IMR-90 (cell line): ENCODE data around the gene IFT74. TPM values are rescaled to one million over a fixed set of nuclear protein-coding genes. Genes with fewer than 3 reads are reported as not detected.

Experiments
- ATAC-seq: fragments of 200-7000 bp; cut with Tn5 transposase; 2 replicates; pipeline ENCODE4 v1.9.1; 2020; ENCODE audit warnings: low read depth, mild to moderate bottlenecking, moderate library complexity
- BruUV-seq: library from RNA; stranded (reverse); fragments of 400-500 nt; replicated peaks from 2 replicates; lab custom pipeline; 2021; lab: Mats Ljungman, UMichigan
- CTCF ChIA-PET: fragments of 300-600 bp; formaldehyde crosslinking; extraction: SDS; loops from one replicate; lab custom pipeline; 2021; ENCODE audit warnings: antibody characterized with exemption; lab: Yijun Ruan, JAX
- POLR2A ChIA-PET: fragments of 300-600 bp; sonication (Branson Sonifier 250); formaldehyde crosslinking; loops from one replicate; lab custom pipeline; 2022; ENCODE audit warnings: antibody characterized with exemption; ENCODE audit not compliant: unreplicated experiment; lab: Charles Lee
- DNase-seq: peaks from one replicate; pipeline ENCODE4 v3.0.0; 2013
- H2AFZ ChIP-seq: replicated peaks from 2 replicates; pipeline ENCODE3; 2013; ENCODE audit warnings: low read length, mild to moderate bottlenecking; ENCODE audit not compliant: poor library complexity
- H2AK5ac ChIP-seq: 2 replicates; pipeline ENCODE4 v1.6.1; 2013; ENCODE audit warnings: low read depth, low read length, inconsistent platforms
- H2AK9ac ChIP-seq: replicated peaks from 2 replicates; pipeline ENCODE3; 2013; ENCODE audit warnings: mild to moderate bottlenecking, low read depth, low read length, moderate library complexity; ENCODE audit not compliant: poor library complexity
- H2BK120ac ChIP-seq: 2 replicates; pipeline ENCODE4 v1.6.1; 2013; ENCODE audit warnings: low read depth, low read length, inconsistent platforms
- H2BK15ac ChIP-seq: 3 replicates; pipeline ENCODE4 v1.6.1; 2013; ENCODE audit warnings: low read depth, low read length, inconsistent platforms
- H2BK20ac ChIP-seq: 2 replicates; pipeline ENCODE4 v1.6.1; 2013; ENCODE audit warnings: low read depth, mild to moderate bottlenecking, inconsistent platforms, low read length, moderate library complexity
- H2BK5ac ChIP-seq: 2 replicates; pipeline ENCODE4 v1.6.1; 2013; ENCODE audit warnings: mild to moderate bottlenecking, low read depth, low read length, inconsistent platforms; ENCODE audit not compliant: poor library complexity, severe bottlenecking
- H3K14ac ChIP-seq: replicated peaks from 2 replicates; pipeline ENCODE4 v1.6.1; 2013; ENCODE audit warnings: low read depth, low read length, inconsistent platforms
- H3K18ac ChIP-seq: 2 replicates; pipeline ENCODE4 v1.6.1; 2013; ENCODE audit warnings: low read depth, low read length, control low read depth
- H3K23ac ChIP-seq: 2 replicates; pipeline ENCODE4 v1.6.1; 2013; ENCODE audit warnings: low read depth, low read length, inconsistent platforms
- H3K27ac ChIP-seq: 2 replicates; pipeline ENCODE4 v1.5.1; 2013; ENCODE audit warnings: mild to moderate bottlenecking, control low read depth, low read length; ENCODE audit not compliant: insufficient read depth
- H3K27me3 ChIP-seq: 2 replicates; pipeline ENCODE4 v1.6.1; 2013; ENCODE audit warnings: low read length; ENCODE audit not compliant: control insufficient read depth, insufficient read depth
- H3K36me3 ChIP-seq: 2 replicates; pipeline ENCODE4 v1.6.1; 2013; ENCODE audit warnings: low read length, mixed read lengths; ENCODE audit not compliant: control insufficient read depth, insufficient read depth
- H3K4ac ChIP-seq: 2 replicates; pipeline ENCODE4 v1.6.1; 2013; ENCODE audit warnings: low read depth, low read length, inconsistent platforms
- H3K4me1 ChIP-seq: 2 replicates; pipeline ENCODE4 v1.6.1; 2013; ENCODE audit warnings: low read length, mixed read lengths; ENCODE audit not compliant: control insufficient read depth, insufficient read depth
- H3K4me2 ChIP-seq: 2 replicates; pipeline ENCODE4 v1.6.1; 2013; ENCODE audit warnings: low read depth, mild to moderate bottlenecking, control low read depth, low read length, moderate library complexity
- H3K4me3 ChIP-seq: 2 replicates; pipeline ENCODE4 v1.5.1; 2013; ENCODE audit warnings: low read depth, mild to moderate bottlenecking, control low read depth, low read length, moderate library complexity; ENCODE audit not compliant: insufficient read depth
- H3K56ac ChIP-seq: 2 replicates; pipeline ENCODE4 v1.6.1; 2013; ENCODE audit warnings: low read length, inconsistent platforms; ENCODE audit not compliant: insufficient read depth; ENCODE audit errors: extremely low read depth
- H3K79me1 ChIP-seq, 2 experiments: 2 replicates each; pipeline ENCODE4 v1.6.1; 2013; ENCODE audit warnings: low read length in 2 of 2, inconsistent platforms in 1 of 2, low read depth in 1 of 2
- H3K9ac ChIP-seq: 2 replicates; pipeline ENCODE4 v1.6.1; 2013; ENCODE audit warnings: low read depth, low read length, control low read depth
- H3K9me1 ChIP-seq: 2 replicates; pipeline ENCODE4 v1.6.1; 2013; ENCODE audit warnings: low read length, inconsistent platforms; ENCODE audit not compliant: insufficient read depth
- H3K9me3 ChIP-seq: 2 replicates; pipeline ENCODE4 v1.6.1; 2013; ENCODE audit warnings: low read length; ENCODE audit not compliant: control insufficient read depth, insufficient read depth
- H4K20me1 ChIP-seq: 2 replicates; pipeline ENCODE4 v1.6.1; 2013; ENCODE audit warnings: low read length, inconsistent platforms; ENCODE audit not compliant: insufficient read depth
- H4K5ac ChIP-seq: 2 replicates; pipeline ENCODE4 v1.6.1; 2013; ENCODE audit warnings: mild to moderate bottlenecking, low read depth, low read length, control low read depth
- H4K8ac ChIP-seq, 2 experiments: 2 replicates each; pipeline ENCODE4 v1.6.1; 2013; ENCODE audit warnings: low read depth in 2 of 2, low read length in 2 of 2, control low read depth in 1 of 2, inconsistent platforms in 1 of 2
- H4K91ac ChIP-seq: 2 replicates; pipeline ENCODE4 v1.6.1; 2013; ENCODE audit warnings: low read depth, low read length, inconsistent platforms; ENCODE audit not compliant: insufficient read depth
- CEBPB ChIP-seq: IDR thresholded peaks from 2 replicates; pipeline ENCODE4 v1.6.1; 2012; ENCODE audit warnings: low read depth, low read length, improper control_type of control experiment
- MAZ ChIP-seq: IDR thresholded peaks from 2 replicates; pipeline ENCODE4 v1.6.1; 2012; ENCODE audit warnings: low read depth, mild to moderate bottlenecking, low read length, improper control_type of control experiment, moderate library complexity, borderline replicate concordance
- WGBS, 2 experiments: methylation state at CpG; one replicate each; pipeline versions ENCODE4 v1.1.5 to v1.1.7; 2013; ENCODE audit warnings: missing lambda C conversion rate in 2 of 2; ENCODE audit not compliant: insufficient read length in 1 of 2; ENCODE audit errors: extremely low coverage in 2 of 2; 5-methylcytosine and 5-hydroxymethylcytosine counted together
- dilution Hi-C: fragments of 300-500 bp; cut with HindIII; formaldehyde crosslinking; loops from one replicate; pipeline ENCODE4 v1.14.3; 2018; ENCODE audit warnings: low sequenced_read_pairs; ENCODE audit not compliant: unreplicated experiment
- in situ Hi-C: fragments of 300-500 bp; cut with MboI; formaldehyde crosslinking; loops from 3 replicates; pipeline ENCODE4 v1.14.3; 2019; ENCODE audit warnings: low sequenced_read_pairs, inconsistent platforms, mixed read lengths
- intact Hi-C: fragments of 100-400 bp; cut with micrococcal nuclease; formaldehyde crosslinking; loops from 2 replicates; pipeline ENCODE4 v1.10.0; 2022
- polyA plus RNA-seq, 3 experiments: library from polyadenylated mRNA; depleted of rRNA; stranded (reverse); fragments of >200 nt; gene quantifications; 2 replicates each; pipeline ENCODE4 v1.2.3, GENCODE V29; 2012; ENCODE audit warnings: low replicate concordance in 1 of 3
- total RNA-seq: library from RNA; depleted of rRNA; stranded (reverse); fragments of >200 nt; gene quantifications from 2 replicates; pipeline ENCODE4 v1.2.3, GENCODE V29; 2012

Gene IFT74
- total and polyA plus RNA-seq, 2 of the 4 experiments (the other 2 are of a cell fraction): 4.6 to 12.2 TPM

GRCh38 chr9:27088981-27089380 lies 132.8 kb downstream of the IFT74 start:
- WGBS, 2 experiments: no CpG with 5 or more reads among the region's 4 CpGs
- H2AK9ac ChIP-seq: no peak overlapping the region
- no peaks in the 10 kb centered on the region for H3K9me3 ChIP-seq
- POLR2A ChIA-PET: interaction anchor here (1.2 kb wide), 1 partner anchor 23 kb away, joined by 3 read pairs; no protein-coding TSS in a partner anchor
- H3K14ac ChIP-seq: peak overlapping the region; percentile 93
- ATAC-seq: peak; percentile 55
- peak overlapping the region; percentile 97 for H3K27ac ChIP-seq
- H2BK15ac ChIP-seq: peak overlapping the region; percentile 64; the same call in 1 of the 3 replicates
- peak overlapping the region; percentile 100 for H2BK5ac ChIP-seq
- no peak overlapping the region for H2AFZ ChIP-seq
- peak overlapping the region; percentile 90; the same call in 1 of the 2 replicates for H4K5ac ChIP-seq
- peak overlapping the region; percentile 81; the same call in 1 of the 2 replicates for H3K23ac ChIP-seq
- CTCF ChIA-PET: interaction anchor here (1.0 kb wide), 1 partner anchor 15 kb away, joined by 3 read pairs; no protein-coding TSS in a partner anchor
- H2BK20ac ChIP-seq: peak overlapping the region; percentile 91
- H3K4me1 ChIP-seq: peaks cover 20% of the 10 kb centered on the region
- in situ Hi-C loops (no loop called here), intact Hi-C loops (loop anchor here (5.0 to 10.0 kb wide), 2 partner anchors 144 to 188 kb away; partner anchors contain the start of gene PLAA), dilution Hi-C loops (no loop called here)
- no peaks in the 10 kb centered on the region for H3K36me3 ChIP-seq
- peak overlapping the region; percentile 78; the same call in 1 of the 2 replicates for H3K56ac ChIP-seq
- H4K8ac ChIP-seq: peak overlapping the region; percentile 90 to 92; a peak in 3 of 4 replicates
- TF ChIP-seq CEBPB (peak; percentile 27; the same call in 1 of the 2 replicates), MAZ (no peak)
- H3K4me3 ChIP-seq: no peak overlapping the region
- DNase-seq: peak; percentile 89
- no peaks in the 10 kb centered on the region; a peak in 1 of 4 replicates for H3K79me1 ChIP-seq
- H3K9ac ChIP-seq: peak overlapping the region; percentile 42
- peak overlapping the region; percentile 93 for H3K18ac ChIP-seq
- peak overlapping the region; percentile 99; the same call in 1 of the 2 replicates for H4K91ac ChIP-seq
- peak overlapping the region; percentile 97 for H2BK120ac ChIP-seq
- no peak overlapping the region for H2AK5ac ChIP-seq
- peak overlapping the region; percentile 98; the same call in 1 of the 2 replicates for H3K4ac ChIP-seq
- H3K27me3 ChIP-seq: no peaks in the 10 kb centered on the region
- peak overlapping the region; percentile 76; the same call in 1 of the 2 replicates for H3K4me2 ChIP-seq
- H4K20me1 ChIP-seq: no peaks in the 10 kb centered on the region
- BruUV-seq: no TSS peak
- H3K9me1 ChIP-seq: no peaks in the 10 kb centered on the region
